Activated T-cell treated with anti-CD3 and anti-CD28 coated beads, Interleukin-2, amount 50 U/mL, for 72 hours (primary cell): ENCODE data around the gene KRT84. TPM values are rescaled to one million over a fixed set of nuclear protein-coding genes. Genes with fewer than 3 reads are reported as not detected.

Source experiments
- ATAC-seq, 2 donors: fragments of 150-1000 bp; cut with Tn5 transposase; replicated peaks in 1 of 2; 2 replicates each; pipeline ENCODE4 v1.10.0; 2021; ENCODE audit warnings: moderate library complexity in 2 of 2, mild to moderate bottlenecking in 1 of 2
- DNase-seq, 2 donors: peaks; one replicate each; pipeline ENCODE4 v3.0.0; 2021 to 2022; ENCODE audit warnings: mixed read lengths in 1 of 2
- H3K27ac Mint-ChIP-seq: one replicate; pipeline ENCODE4 v1.8.0; 2022; ENCODE audit warnings: mild to moderate bottlenecking, moderate library complexity, mixed read lengths
- H3K27me3 Mint-ChIP-seq: one replicate; pipeline ENCODE4 v1.8.0; 2022; ENCODE audit warnings: low read depth, mixed read lengths
- H3K36me3 Mint-ChIP-seq, 2 donors: one replicate each; pipeline ENCODE4 v1.8.0; 2022; ENCODE audit warnings: mixed read lengths in 2 of 2, mild to moderate bottlenecking in 1 of 2; ENCODE audit not compliant: insufficient read depth in 2 of 2
- H3K4me1 Mint-ChIP-seq: one replicate; pipeline ENCODE4 v1.8.0; 2022; ENCODE audit warnings: low read depth, mixed read lengths
- H3K4me3 Mint-ChIP-seq, 2 donors: one replicate each; pipeline ENCODE4 v1.8.0; 2022; ENCODE audit warnings: mild to moderate bottlenecking in 2 of 2, mixed read lengths in 2 of 2, moderate library complexity in 2 of 2
- H3K9me3 Mint-ChIP-seq, 2 donors: one replicate each; pipeline ENCODE4 v1.8.0; 2022; ENCODE audit warnings: mixed read lengths in 2 of 2
- total RNA-seq, 2 donors: library from RNA; stranded (reverse); gene quantifications; one replicate each; pipeline ENCODE4 v1.2.3, GENCODE V29; 2022

The KRT84 gene
- total RNA-seq, 2 donors from 2014 or later: not detected

- H3K4me3 Mint-ChIP-seq: no peak overlapping the region
- DNase-seq: no peak
- no peaks in the 10 kb centered on the region for H3K36me3 Mint-ChIP-seq
- no peaks in the 10 kb centered on the region for H3K9me3 Mint-ChIP-seq
- ATAC-seq: no peak
- H3K27me3 Mint-ChIP-seq: no peaks in the 10 kb centered on the region
- H3K4me1 Mint-ChIP-seq: peaks cover 15% of the 10 kb centered on the region
- no peak overlapping the region for H3K27ac Mint-ChIP-seq
Measured at GRCh38 chr12:52360106-52360662, 25.3 kb downstream of the KRT84 start.

GRCh38 chr12:52359621-52360061 is 25.8 kb downstream of the KRT84 start:
- no peak for DNase-seq
- Mint-ChIP-seq H3K27ac (no peak overlapping the region), H3K36me3 (no peaks in the 10 kb centered on the region), H3K4me1 (peaks cover 15% of the 10 kb centered on the region), H3K9me3 (no peaks in the 10 kb centered on the region), H3K27me3 (no peaks in the 10 kb centered on the region), H3K4me3 (no peak overlapping the region)
- ATAC-seq: no peak

GRCh38 chr12:52358575-52359350 is 26.7 kb downstream of the KRT84 start:
- no peak overlapping the region for H3K27ac Mint-ChIP-seq

GRCh38 chr12:52356762-52357580 is 28.5 kb downstream of the KRT84 start:
- no peak for ATAC-seq
- Mint-ChIP-seq H3K4me1 (peaks cover 16% of the 10 kb centered on the region), H3K27me3 (no peaks in the 10 kb centered on the region), H3K27ac (no peak overlapping the region), H3K4me3 (no peak overlapping the region), H3K36me3 (no peaks in the 10 kb centered on the region), H3K9me3 (no peaks in the 10 kb centered on the region)
- no peak for DNase-seq

More at GRCh38 chr12:52358575-52359350, 26.7 kb downstream of the KRT84 start:
- DNase-seq (peak in 1 of 2 donors; percentile 19), ATAC-seq (peak; percentile 81 to 83)
- Mint-ChIP-seq H3K27me3 (no peaks in the 10 kb centered on the region), H3K36me3 (no peaks in the 10 kb centered on the region), H3K9me3 (no peaks in the 10 kb centered on the region), H3K4me1 (peaks cover 15% of the 10 kb centered on the region), H3K4me3 (no peak overlapping the region)

- no peak overlapping the region for H3K27ac Mint-ChIP-seq
- no peak overlapping the region for H3K4me3 Mint-ChIP-seq
- ATAC-seq: no peak
- H3K36me3 Mint-ChIP-seq: no peaks in the 10 kb centered on the region
- peaks cover 21% of the 10 kb centered on the region for H3K4me1 Mint-ChIP-seq
- no peaks in the 10 kb centered on the region for H3K27me3 Mint-ChIP-seq
- DNase-seq: no peak
- no peaks in the 10 kb centered on the region for H3K9me3 Mint-ChIP-seq
Measured at GRCh38 chr12:52356031-52356761, 29.3 kb downstream of the KRT84 start.

GRCh38 chr12:52355176-52355575 is 30.3 kb downstream of the KRT84 start:
- Mint-ChIP-seq H3K9me3 (no peaks in the 10 kb centered on the region), H3K4me3 (no peak overlapping the region), H3K4me1 (peaks cover 21% of the 10 kb centered on the region)

GRCh38 chr12:52354200-52354599 is 31.3 kb downstream of the KRT84 start:
- H3K4me1 Mint-ChIP-seq: peaks cover 16% of the 10 kb centered on the region
- H3K27me3 Mint-ChIP-seq: no peaks in the 10 kb centered on the region
- H3K4me3 Mint-ChIP-seq: no peak overlapping the region
- H3K9me3 Mint-ChIP-seq: no peaks in the 10 kb centered on the region
- H3K36me3 Mint-ChIP-seq: no peaks in the 10 kb centered on the region
- ATAC-seq (no peak), DNase-seq (no peak)
- H3K27ac Mint-ChIP-seq: no peak overlapping the region

More at GRCh38 chr12:52355176-52355575, 30.3 kb downstream of the KRT84 start:
- ATAC-seq: no peak
- no peak for DNase-seq
- no peaks in the 10 kb centered on the region for H3K27me3 Mint-ChIP-seq
- no peaks in the 10 kb centered on the region for H3K36me3 Mint-ChIP-seq
- H3K27ac Mint-ChIP-seq: no peak overlapping the region

- peaks cover 12% of the 10 kb centered on the region for H3K4me1 Mint-ChIP-seq
- no peak overlapping the region for H3K4me3 Mint-ChIP-seq
- H3K36me3 Mint-ChIP-seq: no peaks in the 10 kb centered on the region
- no peaks in the 10 kb centered on the region for H3K27me3 Mint-ChIP-seq
- no peak for DNase-seq
- H3K9me3 Mint-ChIP-seq: no peaks in the 10 kb centered on the region
- ATAC-seq: no peak
- no peak overlapping the region for H3K27ac Mint-ChIP-seq
Measured at GRCh38 chr12:52353766-52354165, 31.7 kb downstream of the KRT84 start.

- DNase-seq (no peak), ATAC-seq (no peak)
- peaks cover 6% of the 10 kb centered on the region for H3K4me1 Mint-ChIP-seq
- no peaks in the 10 kb centered on the region for H3K9me3 Mint-ChIP-seq
- H3K27ac Mint-ChIP-seq: no peak overlapping the region
- no peaks in the 10 kb centered on the region for H3K27me3 Mint-ChIP-seq
- H3K4me3 Mint-ChIP-seq: no peak overlapping the region
- no peaks in the 10 kb centered on the region for H3K36me3 Mint-ChIP-seq
Measured at GRCh38 chr12:52352951-52353350, 32.5 kb downstream of the KRT84 start.

GRCh38 chr12:52351196-52352059 is 34.0 kb downstream of the KRT84 start:
- Mint-ChIP-seq H3K9me3 (no peaks in the 10 kb centered on the region), H3K36me3 (no peaks in the 10 kb centered on the region), H3K4me1 (peaks cover 6% of the 10 kb centered on the region), H3K27me3 (no peaks in the 10 kb centered on the region), H3K4me3 (peak overlapping the region in 1 of 2 donors; percentile 4), H3K27ac (no peak overlapping the region)
- DNase-seq: peak; percentile 44 to 48
- peak; percentile 85 to 90 for ATAC-seq

GRCh38 chr12:52350786-52351185 is 34.7 kb downstream of the KRT84 start:
- no peak for ATAC-seq
- Mint-ChIP-seq H3K4me1 (peaks cover 6% of the 10 kb centered on the region), H3K36me3 (no peaks in the 10 kb centered on the region), H3K4me3 (no peak overlapping the region), H3K27me3 (no peaks in the 10 kb centered on the region), H3K9me3 (no peaks in the 10 kb centered on the region), H3K27ac (no peak overlapping the region)
- no peak for DNase-seq

GRCh38 chr12:52350021-52350620 is 35.3 kb downstream of the KRT84 start:
- Mint-ChIP-seq H3K4me3 (no peak overlapping the region), H3K27ac (no peak overlapping the region), H3K36me3 (no peaks in the 10 kb centered on the region), H3K9me3 (no peaks in the 10 kb centered on the region), H3K27me3 (no peaks in the 10 kb centered on the region), H3K4me1 (peaks cover 6% of the 10 kb centered on the region)
- no peak for DNase-seq
- no peak for ATAC-seq
